Measurements from ENCODE around the gene LRP2BP. TPM values are rescaled to one million over a fixed set of nuclear protein-coding genes. Genes with fewer than 3 reads are reported as not detected.

Gene LRP2BP
- total and polyA plus RNA-seq, 4 donors, result 0.09 to 0.64 (median 0.20) TPM

- TF ChIP-seq, protein P1, sequence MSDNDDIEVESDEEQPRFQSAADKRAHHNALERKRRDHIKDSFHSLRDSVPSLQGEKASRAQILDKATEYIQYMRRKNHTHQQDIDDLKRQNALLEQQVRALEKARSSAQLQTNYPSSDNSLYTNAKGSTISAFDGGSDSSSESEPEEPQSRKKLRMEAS (IDR thresholded peaks at IDR 0.05), result no peak
- TF ChIP-seq SP1 (IDR thresholded peaks at IDR 0.05) (no peak), FOXA2 (IDR thresholded peaks at IDR 0.05) (no peak), TAF1 (conservative IDR thresholded peaks at IDR 0.05) (no peak)
Measured at GRCh38 chr4:185405296-185405999, 9.7 kb upstream of the LRP2BP start (continued).

DNA sequence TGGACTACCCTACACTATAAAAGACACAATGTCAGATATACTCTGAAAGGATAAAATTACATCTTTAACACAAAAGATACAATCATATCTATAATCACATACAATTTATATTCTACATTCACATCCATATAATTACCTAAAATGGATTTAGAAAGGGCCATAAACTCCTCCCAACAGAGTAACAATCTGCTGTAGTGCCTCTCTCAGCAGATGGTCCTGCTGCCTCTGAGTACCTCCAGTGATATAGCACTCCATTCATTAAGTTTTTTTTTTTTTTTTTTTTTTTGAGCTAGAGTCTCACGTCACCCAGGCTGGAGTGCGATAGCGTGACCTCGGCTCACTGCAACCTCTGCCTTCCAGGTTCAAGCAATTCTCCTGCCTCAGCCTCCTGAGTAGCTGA is 8.3 kb upstream of the LRP2BP start:
- no peak overlapping the region for H3K4me3 ChIP-seq (ENCODE audit: low read depth in 1 of 3, low read length in 3 of 3)
- no peak overlapping the region for H3K27ac ChIP-seq (ENCODE audit: low read depth in 1 of 2, low read length in 2 of 2)
- H3K27me3 ChIP-seq (ENCODE audit: control insufficient read depth in 4 of 4, insufficient read depth in 4 of 4, low read length in 3 of 4), result no peaks in the 10 kb centered on the region
- 97% methylated on average over 4 of the region's 4 CpGs for WGBS
- no peaks in the 10 kb centered on the region for H3K9me3 ChIP-seq (ENCODE audit: control insufficient read depth in 4 of 4, low read length in 3 of 4)
- no peaks in the 10 kb centered on the region for H3K4me1 ChIP-seq (ENCODE audit: control insufficient read depth in 4 of 4, insufficient read depth in 4 of 4, low read length in 3 of 4)
- no peak for DNase-seq (ENCODE audit: low spot score)
- TF ChIP-seq YY1 (IDR thresholded peaks at IDR 0.05) (no peak), EGR1 (IDR thresholded peaks at IDR 0.05; ENCODE audit: low read depth in 2 of 2) (no peak), ZBTB33 (IDR thresholded peaks at IDR 0.05) (no peak), RXRA (IDR thresholded peaks at IDR 0.05) (no peak), ATF3 (IDR thresholded peaks at IDR 0.05) (no peak)
- TF ChIP-seq, protein P2, sequence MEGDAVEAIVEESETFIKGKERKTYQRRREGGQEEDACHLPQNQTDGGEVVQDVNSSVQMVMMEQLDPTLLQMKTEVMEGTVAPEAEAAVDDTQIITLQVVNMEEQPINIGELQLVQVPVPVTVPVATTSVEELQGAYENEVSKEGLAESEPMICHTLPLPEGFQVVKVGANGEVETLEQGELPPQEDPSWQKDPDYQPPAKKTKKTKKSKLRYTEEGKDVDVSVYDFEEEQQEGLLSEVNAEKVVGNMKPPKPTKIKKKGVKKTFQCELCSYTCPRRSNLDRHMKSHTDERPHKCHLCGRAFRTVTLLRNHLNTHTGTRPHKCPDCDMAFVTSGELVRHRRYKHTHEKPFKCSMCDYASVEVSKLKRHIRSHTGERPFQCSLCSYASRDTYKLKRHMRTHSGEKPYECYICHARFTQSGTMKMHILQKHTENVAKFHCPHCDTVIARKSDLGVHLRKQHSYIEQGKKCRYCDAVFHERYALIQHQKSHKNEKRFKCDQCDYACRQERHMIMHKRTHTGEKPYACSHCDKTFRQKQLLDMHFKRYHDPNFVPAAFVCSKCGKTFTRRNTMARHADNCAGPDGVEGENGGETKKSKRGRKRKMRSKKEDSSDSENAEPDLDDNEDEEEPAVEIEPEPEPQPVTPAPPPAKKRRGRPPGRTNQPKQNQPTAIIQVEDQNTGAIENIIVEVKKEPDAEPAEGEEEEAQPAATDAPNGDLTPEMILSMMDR (IDR thresholded peaks at IDR 0.05; ENCODE audit: low read depth, low read length, missing input control), result no peak
- peaks cover 0 to 45% (median 30%) of the 10 kb centered on the region in 4 donors for H3K36me3 ChIP-seq (ENCODE audit: control insufficient read depth in 4 of 4, insufficient read depth in 3 of 4, low read depth in 1 of 4, low read length in 3 of 4)
- no peak overlapping the region for H3K9ac ChIP-seq (ENCODE audit: low read depth in 1 of 2, low read length in 2 of 2)

- DNase-seq (ENCODE audit: low spot score), result no peak
- H3K9me3 ChIP-seq (ENCODE audit: control insufficient read depth in 4 of 4, low read length in 3 of 4), result no peaks in the 10 kb centered on the region
- 84% methylated on average over 8 of the region's 8 CpGs for WGBS
- no peaks in the 10 kb centered on the region for H3K27me3 ChIP-seq (ENCODE audit: control insufficient read depth in 4 of 4, insufficient read depth in 4 of 4, low read length in 3 of 4)
- H3K27ac ChIP-seq (ENCODE audit: low read depth in 1 of 2, low read length in 2 of 2), result no peak overlapping the region
- H3K4me3 ChIP-seq (ENCODE audit: low read depth in 1 of 3, low read length in 3 of 3), result no peak overlapping the region
- peaks cover 0 to 11% (median 7%) of the 10 kb centered on the region in 4 donors for H3K4me1 ChIP-seq (ENCODE audit: control insufficient read depth in 4 of 4, insufficient read depth in 4 of 4, low read length in 3 of 4)
- TF ChIP-seq HNF4G (IDR thresholded peaks at IDR 0.05) (no peak), REST (IDR thresholded peaks at IDR 0.05) (no peak), RXRA (IDR thresholded peaks at IDR 0.05) (no peak)
- TF ChIP-seq, protein P1 (IDR thresholded peaks at IDR 0.05), result no peak
- no peak overlapping the region for H3K9ac ChIP-seq (ENCODE audit: low read depth in 1 of 2, low read length in 2 of 2)
- H3K36me3 ChIP-seq (ENCODE audit: control insufficient read depth in 4 of 4, insufficient read depth in 3 of 4, low read depth in 1 of 4, low read length in 3 of 4), result peaks cover 0 to 34% (median 18%) of the 10 kb centered on the region in 4 donors
Measured at GRCh38 chr4:185399466-185399865, 3.7 kb upstream of the LRP2BP start.

All from liver (tissue), 9 donors.